Measurements from ENCODE around the gene CACUL1. TPM values are rescaled to one million over a fixed set of nuclear protein-coding genes. Genes with fewer than 3 reads are reported as not detected.
"Not testable (repeated sequence)": the region's sequence is repeated elsewhere in the genome, so short reads cannot be mapped to it uniquely, and the experiment has no call there.

The CACUL1 gene
- 29.0 and 40.6 TPM in 2 replicates for total RNA-seq

DNA sequence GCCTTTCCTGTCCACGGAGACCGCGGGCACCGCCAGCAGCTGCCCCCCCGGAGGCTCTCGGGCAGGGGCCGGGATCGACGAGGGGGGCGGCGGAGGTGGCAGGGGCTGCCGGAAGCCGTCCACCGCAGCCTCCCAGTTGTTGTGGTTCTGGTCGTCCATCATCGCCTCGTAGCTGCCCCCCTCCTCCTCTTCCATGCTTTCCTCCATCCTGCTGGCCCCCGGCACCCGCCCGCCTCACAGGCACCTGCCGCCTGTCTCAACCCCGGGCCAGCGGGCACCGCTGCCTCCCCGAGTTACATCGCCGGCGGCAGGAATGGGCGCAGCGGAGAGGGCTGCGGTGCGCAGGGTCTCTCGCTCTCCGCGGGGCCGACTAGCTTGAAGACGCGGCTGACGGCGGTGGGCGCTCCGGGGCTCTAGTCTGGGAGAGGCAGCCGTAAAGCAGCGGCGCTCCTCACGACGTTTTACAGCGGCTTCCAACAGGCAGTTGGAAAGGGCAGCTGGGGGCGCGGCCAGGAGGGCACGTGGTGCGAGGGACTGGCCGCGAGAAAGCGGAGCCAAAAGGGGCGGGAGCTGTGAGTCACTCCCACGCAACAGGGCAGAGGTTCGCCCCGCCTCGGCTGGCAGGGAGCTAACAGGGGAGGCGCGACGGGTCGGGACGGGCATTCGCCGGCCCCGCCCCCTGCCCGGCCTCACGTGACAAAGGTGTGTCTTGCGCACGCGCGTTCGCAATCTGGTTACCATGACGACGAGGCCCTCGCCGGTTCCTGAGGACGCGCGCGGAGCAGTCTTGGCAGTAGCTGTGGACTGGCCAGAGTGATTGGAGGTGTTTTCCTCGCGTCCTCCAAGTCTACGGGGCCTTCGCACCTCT, at the start of gene CACUL1:
TSS of gene CACUL1 (minus strand) at position 415 of the 868 bp plus-strand sequence. CDS start at position 207, 208 bp downstream.
- no peak for TF ChIP-seq CTCF (IDR thresholded peaks at IDR 0.05; ENCODE audit: insufficient read depth, low read depth, low read length)
- H3K4me3 ChIP-seq (ENCODE audit: low read depth, low read length), result peak within 1 kb of the TSS; percentile 97
- peak; percentile 100 for DNase-seq (ENCODE audit: low read depth)

DNA sequence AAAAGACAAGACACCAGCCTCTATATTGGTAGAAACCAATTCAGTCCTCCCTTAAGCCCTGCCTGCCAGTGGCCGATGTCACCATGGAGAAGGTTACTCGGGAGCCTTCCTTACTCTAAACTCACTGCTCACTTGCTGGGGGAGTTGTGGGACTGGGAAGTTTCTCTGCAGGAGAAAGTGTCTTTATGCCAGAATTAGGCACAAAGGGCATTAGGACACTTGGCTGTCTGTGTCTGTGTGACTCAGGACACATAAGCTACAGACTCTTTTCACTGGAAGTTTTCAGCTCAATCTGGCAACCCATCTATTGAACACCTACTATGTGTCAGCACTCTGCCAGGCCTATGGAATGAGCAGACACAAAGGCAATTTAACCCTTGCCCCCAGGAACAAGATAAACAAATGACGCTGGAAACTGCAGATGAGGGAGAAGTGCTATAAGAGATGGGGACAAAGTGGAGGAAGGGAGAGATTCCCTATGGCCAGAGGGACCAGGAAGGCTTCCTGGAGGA, 49.5 kb upstream of the CACUL1 start:
- no peak for TF ChIP-seq CTCF (IDR thresholded peaks at IDR 0.05; ENCODE audit: insufficient read depth, low read depth, low read length)
- no peak overlapping the region for H3K4me3 ChIP-seq (ENCODE audit: low read depth, low read length)
- no peak for DNase-seq (ENCODE audit: low read depth)

- DNase-seq (ENCODE audit: low read depth), result no peak
- no peak overlapping the region for H3K4me3 ChIP-seq (ENCODE audit: low read depth, low read length)
- TF ChIP-seq CTCF (IDR thresholded peaks at IDR 0.05; ENCODE audit: insufficient read depth, low read depth, low read length), result no peak
These were observed 47.5 kb upstream of the CACUL1 start for GRCh38 chr10:118802126-118802793.

GRCh38 chr10:118800920-118801319, 46.1 kb upstream of the CACUL1 start:
- peak; percentile 10 for DNase-seq (ENCODE audit: low read depth)
- H3K4me3 ChIP-seq (ENCODE audit: low read depth, low read length), result no peak overlapping the region
- TF ChIP-seq CTCF (IDR thresholded peaks at IDR 0.05; ENCODE audit: insufficient read depth, low read depth, low read length), result peak; percentile 41

DNA sequence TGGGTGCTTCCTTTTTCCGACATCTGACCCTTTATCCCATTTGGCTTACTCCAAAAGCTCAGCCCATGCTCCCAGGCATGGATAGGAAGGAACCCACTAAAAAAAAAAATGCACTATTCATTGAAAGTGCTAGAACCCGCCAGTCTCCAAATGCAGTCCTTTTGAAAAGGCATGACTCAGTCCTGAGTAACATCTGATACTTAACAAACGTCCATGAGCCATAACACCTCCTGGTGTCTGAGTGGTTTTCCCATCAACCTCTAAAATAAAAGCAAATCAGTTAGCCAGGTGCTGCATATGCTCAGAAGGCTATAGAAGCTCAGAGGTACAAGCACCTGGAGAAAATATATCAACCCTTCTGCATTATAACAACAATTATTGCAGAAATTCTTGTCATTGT, 45.0 kb upstream of the CACUL1 start:
- peak; percentile 7 for DNase-seq (ENCODE audit: low read depth)
- H3K4me3 ChIP-seq (ENCODE audit: low read depth, low read length), result no peak overlapping the region
- no peak for TF ChIP-seq CTCF (IDR thresholded peaks at IDR 0.05; ENCODE audit: insufficient read depth, low read depth, low read length)

- TF ChIP-seq CTCF (IDR thresholded peaks at IDR 0.05; ENCODE audit: insufficient read depth, low read depth, low read length), result no peak
- no peak overlapping the region for H3K4me3 ChIP-seq (ENCODE audit: low read depth, low read length)
- peak; percentile 5 for DNase-seq (ENCODE audit: low read depth)
These were observed 43.5 kb upstream of the CACUL1 start for GRCh38 chr10:118798231-118798662.

DNA sequence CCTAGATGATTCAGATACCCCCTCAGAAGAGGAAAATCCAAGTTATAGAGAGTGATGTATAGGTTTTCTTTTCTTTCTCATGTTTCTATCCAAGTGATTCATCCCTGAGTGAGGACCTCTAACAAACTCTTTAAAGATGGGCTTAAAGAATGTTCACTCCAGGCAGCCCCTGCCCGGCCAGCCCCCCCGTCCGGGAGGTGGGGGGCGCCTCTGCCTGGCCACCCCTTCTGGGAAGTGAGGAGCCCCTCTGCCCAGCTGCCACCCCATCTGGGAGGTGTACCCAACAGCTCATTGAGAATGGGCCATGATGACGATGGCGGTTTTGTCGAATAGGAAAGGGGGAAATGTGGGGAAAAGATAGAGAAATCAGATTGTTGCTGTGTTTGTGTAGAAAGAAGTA, 40.2 kb upstream of the CACUL1 start:
- not testable (repeated sequence) for H3K4me3 ChIP-seq (ENCODE audit: low read depth, low read length); DNase-seq (ENCODE audit: low read depth)
